Panc1 (cell line): Measurements from ENCODE around the gene HUS1. TPM values are rescaled to one million over a fixed set of nuclear protein-coding genes. Genes with fewer than 3 reads are reported as not detected.
A peak's percentile ranks its signal among the peaks of the same experiment; 100 is the strongest.

Source experiments
- ATAC-seq: fragments of 200-7000 bp; cut with Tn5 transposase; 2 replicates; pipeline ENCODE4 v1.9.1; 2020; ENCODE audit warnings: mild to moderate bottlenecking, moderate library complexity
- BruUV-seq: library from RNA; stranded (reverse); fragments of 400-500 nt; replicated peaks from 2 replicates; lab custom pipeline; 2021; lab: Mats Ljungman, UMichigan
- CTCF ChIA-PET: fragments of 300-600 bp; sonication (Branson Sonifier 250); formaldehyde crosslinking; loops from one replicate; lab custom pipeline; 2022; ENCODE audit warnings: antibody characterized with exemption; lab: Charles Lee
- POLR2A ChIA-PET: fragments of 300-600 bp; sonication (Branson Sonifier 250); formaldehyde crosslinking; loops from one replicate; lab custom pipeline; 2022; ENCODE audit warnings: antibody characterized with exemption; lab: Charles Lee
- DNase-seq: peaks from one replicate; pipeline ENCODE4 v3.0.0-alpha.2; 2010; ENCODE audit warnings: low read depth, low spot score
- H3K27ac ChIP-seq: 2 replicates; pipeline ENCODE4 v1.5.1; 2011; ENCODE audit warnings: mild to moderate bottlenecking, low read length, inconsistent platforms
- H3K27me3 ChIP-seq: fragments of 200-500 bp; sonication (Bioruptor generic); 2 replicates; pipeline ENCODE4 v1.6.0; 2014; ENCODE audit warnings: low read length, inconsistent platforms; ENCODE audit not compliant: control insufficient read depth, insufficient read depth
- H3K36me3 ChIP-seq: fragments of 200-500 bp; sonication (Bioruptor generic); 2 replicates; pipeline ENCODE4 v1.5.1; 2014; ENCODE audit warnings: inconsistent platforms, mild to moderate bottlenecking, low read length, moderate library complexity; ENCODE audit not compliant: control insufficient read depth, insufficient read depth
- H3K4me1 ChIP-seq: 2 replicates; pipeline ENCODE4 v1.5.1; 2011; ENCODE audit warnings: inconsistent platforms, mild to moderate bottlenecking, low read length, moderate library complexity; ENCODE audit not compliant: control insufficient read depth, insufficient read depth
- H3K4me3 ChIP-seq, 2 experiments: 2 replicates each; pipeline ENCODE4 v1.5.1; 2011 to 2012; ENCODE audit warnings: low read depth in 2 of 2, low read length in 2 of 2, mild to moderate bottlenecking in 2 of 2, inconsistent platforms in 1 of 2, moderate library complexity in 1 of 2
- H3K9me3 ChIP-seq: fragments of 200-500 bp; sonication (Bioruptor generic); 2 replicates; pipeline ENCODE4 v1.5.1; 2014; ENCODE audit warnings: low read depth, mild to moderate bottlenecking, inconsistent platforms, low read length, moderate library complexity; ENCODE audit not compliant: control insufficient read depth, insufficient read depth
- CTCF ChIP-seq: fragments of 450-650 bp; IDR thresholded peaks from 2 replicates; pipeline ENCODE4 v1.5.1; 2017; ENCODE audit warnings: mild to moderate bottlenecking
- POLR2AphosphoS5 ChIP-seq: IDR thresholded peaks from 2 replicates; pipeline ENCODE4 v1.6.1; 2012; ENCODE audit warnings: mild to moderate bottlenecking, low read depth, low read length, moderate library complexity
- SIN3A ChIP-seq: IDR thresholded peaks from 2 replicates; pipeline ENCODE4 v1.6.1; 2012; ENCODE audit warnings: low read depth, mild to moderate bottlenecking, low read length, moderate library complexity, borderline replicate concordance; ENCODE audit not compliant: insufficient read depth
- TCF7L2 ChIP-seq: IDR thresholded peaks from 2 replicates; pipeline ENCODE4 v1.6.1; 2011; ENCODE audit warnings: mild to moderate bottlenecking, low read depth, low read length, inconsistent platforms
- in situ Hi-C: cut with HindIII; loops from 2 replicates; pipeline ENCODE4 v1.10.0; 2016; ENCODE audit warnings: low sequenced_read_pairs, low pct_unique_long_range_greater_than_20kb
- intact Hi-C: fragments of 100-400 bp; cut with micrococcal nuclease; formaldehyde crosslinking; loops from one replicate; pipeline ENCODE4 v1.10.0; 2022; ENCODE audit not compliant: unreplicated experiment
- total RNA-seq: library from RNA; stranded (reverse); gene quantifications from one replicate; pipeline ENCODE4 v1.2.1, GENCODE V29; 2021; ENCODE audit not compliant: unreplicated experiment
- TF ChIP-seq, protein P1 (sequence below), 2 experiments: IDR thresholded peaks; 2 replicates each; pipeline ENCODE4 v1.6.1; 2011 to 2012; ENCODE audit warnings: low read depth in 2 of 2, control low read depth in 1 of 2, low read length in 1 of 2, mild to moderate bottlenecking in 1 of 2, moderate library complexity in 1 of 2; ENCODE audit not compliant: insufficient read depth in 1 of 2

Gene HUS1
- total RNA-seq, 1 experiment from 2014 or later: 72.7 TPM

DNA sequence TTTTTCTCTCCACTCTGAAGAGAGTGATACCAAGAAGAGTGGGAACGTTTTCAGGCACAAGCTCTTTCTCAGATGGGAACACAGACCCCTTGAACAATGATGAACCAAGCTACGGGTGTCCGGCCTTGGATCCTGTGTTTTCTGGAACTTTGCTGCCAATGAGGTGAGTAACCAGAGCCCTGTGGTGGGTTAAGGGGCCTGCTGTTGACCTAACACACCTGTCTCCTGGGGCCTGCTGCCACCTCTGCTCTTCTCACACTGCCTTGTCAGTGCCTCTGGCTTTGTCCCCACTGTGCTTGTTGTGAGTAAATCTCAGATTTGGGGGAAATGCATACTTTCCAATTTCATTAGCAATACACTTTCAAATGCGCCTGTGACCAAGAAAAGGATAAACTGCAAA is 29.7 kb downstream of the HUS1 start:
- DNase-seq (no peak), ATAC-seq (no peak)
- H3K4me1 ChIP-seq: peaks cover 17% of the 10 kb centered on the region
- CTCF ChIA-PET: no interaction called here
- no peak for TF ChIP-seq CTCF
- TF ChIP-seq POLR2AphosphoS5: no peak
- no peak for TF ChIP-seq SIN3A
- TF ChIP-seq, protein P1, sequence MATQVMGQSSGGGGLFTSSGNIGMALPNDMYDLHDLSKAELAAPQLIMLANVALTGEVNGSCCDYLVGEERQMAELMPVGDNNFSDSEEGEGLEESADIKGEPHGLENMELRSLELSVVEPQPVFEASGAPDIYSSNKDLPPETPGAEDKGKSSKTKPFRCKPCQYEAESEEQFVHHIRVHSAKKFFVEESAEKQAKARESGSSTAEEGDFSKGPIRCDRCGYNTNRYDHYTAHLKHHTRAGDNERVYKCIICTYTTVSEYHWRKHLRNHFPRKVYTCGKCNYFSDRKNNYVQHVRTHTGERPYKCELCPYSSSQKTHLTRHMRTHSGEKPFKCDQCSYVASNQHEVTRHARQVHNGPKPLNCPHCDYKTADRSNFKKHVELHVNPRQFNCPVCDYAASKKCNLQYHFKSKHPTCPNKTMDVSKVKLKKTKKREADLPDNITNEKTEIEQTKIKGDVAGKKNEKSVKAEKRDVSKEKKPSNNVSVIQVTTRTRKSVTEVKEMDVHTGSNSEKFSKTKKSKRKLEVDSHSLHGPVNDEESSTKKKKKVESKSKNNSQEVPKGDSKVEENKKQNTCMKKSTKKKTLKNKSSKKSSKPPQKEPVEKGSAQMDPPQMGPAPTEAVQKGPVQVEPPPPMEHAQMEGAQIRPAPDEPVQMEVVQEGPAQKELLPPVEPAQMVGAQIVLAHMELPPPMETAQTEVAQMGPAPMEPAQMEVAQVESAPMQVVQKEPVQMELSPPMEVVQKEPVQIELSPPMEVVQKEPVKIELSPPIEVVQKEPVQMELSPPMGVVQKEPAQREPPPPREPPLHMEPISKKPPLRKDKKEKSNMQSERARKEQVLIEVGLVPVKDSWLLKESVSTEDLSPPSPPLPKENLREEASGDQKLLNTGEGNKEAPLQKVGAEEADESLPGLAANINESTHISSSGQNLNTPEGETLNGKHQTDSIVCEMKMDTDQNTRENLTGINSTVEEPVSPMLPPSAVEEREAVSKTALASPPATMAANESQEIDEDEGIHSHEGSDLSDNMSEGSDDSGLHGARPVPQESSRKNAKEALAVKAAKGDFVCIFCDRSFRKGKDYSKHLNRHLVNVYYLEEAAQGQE (IDR thresholded peaks at IDR 0.05; ENCODE audit: insufficient read depth in 1 of 2, low read depth in 2 of 2, low read length in 1 of 2): no peak
- no peak for TF ChIP-seq TCF7L2
- POLR2A ChIA-PET: no interaction called here
- in situ Hi-C loops (no loop called here), intact Hi-C loops (loop anchor here (5.0 kb wide), 1 partner anchor 682 kb away; no protein-coding TSS in a partner anchor)
- H3K36me3 ChIP-seq: no peaks in the 10 kb centered on the region; the same call in 1 of the 2 replicates
- H3K27me3 ChIP-seq: no peaks in the 10 kb centered on the region
- peak overlapping the region; percentile 31; the same call in 1 of the 2 replicates for H3K27ac ChIP-seq
- no TSS peak for BruUV-seq
- H3K9me3 ChIP-seq: no peaks in the 10 kb centered on the region
- H3K4me3 ChIP-seq: no peak overlapping the region

GRCh38 chr7:47948141-47948790 is 31.1 kb downstream of the HUS1 start, which contains the start of gene PKD1L1:
Gene PKD1L1 (minus strand): TSS chr7:47948466. CDS start chr7:47948440, 26 bp downstream.
- ATAC-seq (no peak), DNase-seq (no peak)
- peak within 1 kb of the TSS; percentile 5; the same call in 1 of the 2 replicates for H3K27ac ChIP-seq
- ChIA-PET POLR2A (no interaction called here), CTCF (no interaction called here)
- in situ Hi-C loops (no loop called here), intact Hi-C loops (loop anchor here (5.0 kb wide), 1 partner anchor 681 kb away; no protein-coding TSS in a partner anchor)
- no peak for TF ChIP-seq TCF7L2
- TF ChIP-seq POLR2AphosphoS5: no peak
- H3K4me3 ChIP-seq: no peak within 1 kb of the TSS
- peaks cover 24% of the 10 kb centered on the region for H3K4me1 ChIP-seq
- no peaks in the 10 kb centered on the region for H3K27me3 ChIP-seq
- H3K9me3 ChIP-seq: no peaks in the 10 kb centered on the region
- no peaks in the 10 kb centered on the region for H3K36me3 ChIP-seq
- BruUV-seq: no TSS peak

- BruUV-seq: no TSS peak
- H3K27me3 ChIP-seq: no peaks in the 10 kb centered on the region
- H3K4me3 ChIP-seq: no peak overlapping the region
- POLR2A ChIA-PET: no interaction called here
- CTCF ChIA-PET: interaction anchor here (0.6 kb wide), 1 partner anchor 207 kb away, joined by 7 read pairs; no protein-coding TSS in a partner anchor
- no peaks in the 10 kb centered on the region for H3K36me3 ChIP-seq
- TF ChIP-seq, protein P1 (IDR thresholded peaks at IDR 0.05; ENCODE audit: insufficient read depth in 1 of 2, low read depth in 2 of 2, low read length in 1 of 2): no peak
- TF ChIP-seq TCF7L2 (no peak), POLR2AphosphoS5 (no peak), SIN3A (no peak), CTCF (no peak)
- intact Hi-C loops (loop anchor here (5.0 kb wide), 1 partner anchor 680 kb away; no protein-coding TSS in a partner anchor), in situ Hi-C loops (no loop called here)
- H3K4me1 ChIP-seq: peaks cover 25% of the 10 kb centered on the region
- DNase-seq: no peak
- ATAC-seq: no peak
- H3K9me3 ChIP-seq: no peaks in the 10 kb centered on the region
- peak overlapping the region; percentile 0; the same call in 1 of the 2 replicates for H3K27ac ChIP-seq
Measured at GRCh38 chr7:47947355-47947749, 32.1 kb downstream of the HUS1 start.
